HG02870 (cell line): ENCODE data around the gene EDDM3A.
"Not testable (repeated sequence)": the region's sequence is repeated elsewhere in the genome, so short reads cannot be mapped to it uniquely, and the experiment has no call there.

ENCODE experiments used
- ATAC-seq: cut with Tn5 transposase; IDR thresholded peaks from one replicate; pipeline ENCODE4 v1.9.1; 2021; ENCODE audit warnings: mild to moderate bottlenecking, moderate library complexity; ENCODE audit not compliant: unreplicated experiment

EDDM3A gene, protein sequence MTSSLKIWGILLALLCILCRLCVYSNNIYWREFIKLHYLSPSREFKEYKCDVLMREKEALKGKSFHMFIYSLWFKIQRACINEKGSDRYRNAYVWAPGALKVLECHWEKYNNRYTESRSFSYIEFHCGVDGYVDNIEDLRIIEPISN

GRCh38 chr14:20745571-20746358 lies at the start of gene EDDM3A:
EDDM3A (plus strand) TSS chr14:20745887; CDS start chr14:20747581, 1,694 bp downstream.
- ATAC-seq, result no peak

DNA sequence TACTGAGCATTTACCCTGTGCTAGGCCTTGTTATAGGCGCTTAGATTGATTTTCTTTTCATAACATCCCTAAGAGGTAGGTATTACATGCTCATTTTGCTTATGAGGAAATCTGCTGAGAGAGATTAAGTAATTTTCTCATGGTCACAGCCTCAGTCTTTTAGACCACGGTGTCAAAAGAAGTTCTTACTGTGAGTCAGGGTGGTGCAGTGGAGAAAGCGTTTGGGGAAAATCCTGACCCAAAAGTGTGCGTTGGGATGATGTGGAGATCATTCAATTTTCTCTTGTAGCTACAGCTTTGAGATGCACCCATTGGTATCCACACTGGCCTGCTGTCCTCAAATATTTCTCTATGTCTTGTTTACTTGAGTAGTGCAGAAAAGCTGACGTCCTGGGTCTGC lies 48.9 kb upstream of the EDDM3A start:
- ATAC-seq, result no peak

- no peak for ATAC-seq
Measured at GRCh38 chr14:20697273-20698017, 48.2 kb upstream of the EDDM3A start.

DNA sequence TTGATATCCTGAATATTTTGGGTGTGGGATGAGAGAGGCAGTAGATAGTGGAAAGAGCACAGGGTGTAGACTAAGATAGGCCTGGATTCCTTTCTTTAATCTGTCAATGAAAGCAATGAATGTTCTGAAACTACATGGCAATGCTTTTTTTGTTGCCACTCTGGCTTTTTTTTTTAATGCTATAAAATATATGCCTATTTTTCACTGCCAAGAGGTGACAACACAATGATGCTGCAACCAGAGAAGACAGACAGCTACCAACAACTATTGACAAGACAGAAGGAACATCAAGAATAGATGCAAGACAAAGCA lies 47.7 kb upstream of the EDDM3A start:
- ATAC-seq, result no peak

- no peak for ATAC-seq
Measured at GRCh38 chr14:20698934-20699333, 46.8 kb upstream of the EDDM3A start.

DNA sequence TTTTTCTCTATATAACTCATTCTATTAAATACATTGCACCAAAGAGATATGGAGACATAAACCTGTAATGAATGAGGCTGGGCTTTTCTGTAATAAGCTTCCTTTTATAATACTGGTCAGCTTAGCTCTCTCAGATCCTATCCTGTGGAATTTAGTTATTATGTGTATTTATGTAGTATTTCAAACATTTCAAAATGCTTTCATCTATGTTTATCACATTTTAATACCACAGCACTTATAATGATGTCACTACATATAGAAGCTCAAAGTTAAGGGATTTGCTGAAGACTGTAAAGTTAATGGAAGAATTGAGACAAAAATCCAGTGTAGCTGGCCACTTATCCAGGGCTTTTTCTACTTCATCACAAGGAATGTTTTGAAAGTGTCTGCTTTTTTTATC lies 45.8 kb upstream of the EDDM3A start:
- no peak for ATAC-seq

- ATAC-seq, result not testable (repeated sequence)
Measured at GRCh38 chr14:20700965-20701364, 44.7 kb upstream of the EDDM3A start.

DNA sequence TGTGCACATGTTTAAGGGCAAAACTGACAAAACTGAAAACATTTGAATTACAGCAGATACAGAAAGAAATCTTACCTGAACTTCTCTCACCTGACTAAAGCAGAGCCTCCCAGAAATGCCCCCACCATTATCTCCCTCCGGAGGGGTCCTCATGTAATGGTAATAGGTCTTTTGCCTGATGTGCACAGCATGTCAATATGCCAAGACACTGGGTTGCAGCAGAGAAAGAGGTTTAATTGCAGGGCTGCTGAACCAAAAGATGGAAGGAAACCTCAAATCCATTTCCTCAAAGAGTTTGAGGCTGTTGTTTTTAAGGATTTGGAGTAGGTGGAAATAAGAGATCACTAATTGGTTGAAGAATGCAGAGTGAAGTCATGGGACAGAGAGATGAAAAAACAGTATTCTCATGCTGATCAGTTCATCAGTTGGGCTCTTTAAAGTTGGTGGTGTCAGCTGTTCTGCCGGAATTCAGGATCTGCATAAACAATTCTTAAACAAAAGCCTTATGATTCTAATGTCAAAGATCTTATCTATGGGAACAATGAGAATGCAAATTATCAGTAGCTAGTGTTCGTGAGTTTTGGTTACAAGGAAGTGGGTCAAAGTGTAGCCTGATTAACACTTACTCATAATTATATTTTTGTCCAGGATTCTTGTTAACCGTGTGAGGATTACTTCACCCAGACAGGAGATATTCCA lies 38.9 kb upstream of the EDDM3A start:
- ATAC-seq, result no peak

GRCh38 chr14:20707622-20708021 lies 38.1 kb upstream of the EDDM3A start:
- ATAC-seq, result no peak

- ATAC-seq, result no peak
Measured at GRCh38 chr14:20711261-20711660, 34.4 kb upstream of the EDDM3A start.

DNA sequence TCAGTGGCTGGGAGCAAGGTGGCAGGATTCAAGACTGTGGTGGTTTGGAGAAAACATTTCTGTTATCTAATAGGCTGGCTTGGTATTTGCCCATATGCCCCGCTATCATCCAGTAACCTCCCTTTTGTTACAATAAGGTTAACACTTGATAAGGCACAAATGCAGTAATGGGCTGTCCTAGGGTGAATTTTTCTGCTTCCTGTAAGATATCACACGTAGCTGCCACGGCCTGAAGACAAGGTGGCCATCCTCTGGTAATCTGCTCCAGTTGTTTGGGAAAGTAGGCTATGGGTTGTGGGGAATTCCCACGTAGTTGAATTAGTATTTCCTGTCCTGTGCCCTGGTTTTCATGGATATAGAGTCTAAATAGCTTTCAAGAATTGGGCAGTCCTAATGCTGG lies 34.0 kb upstream of the EDDM3A start:
- ATAC-seq, result no peak

DNA sequence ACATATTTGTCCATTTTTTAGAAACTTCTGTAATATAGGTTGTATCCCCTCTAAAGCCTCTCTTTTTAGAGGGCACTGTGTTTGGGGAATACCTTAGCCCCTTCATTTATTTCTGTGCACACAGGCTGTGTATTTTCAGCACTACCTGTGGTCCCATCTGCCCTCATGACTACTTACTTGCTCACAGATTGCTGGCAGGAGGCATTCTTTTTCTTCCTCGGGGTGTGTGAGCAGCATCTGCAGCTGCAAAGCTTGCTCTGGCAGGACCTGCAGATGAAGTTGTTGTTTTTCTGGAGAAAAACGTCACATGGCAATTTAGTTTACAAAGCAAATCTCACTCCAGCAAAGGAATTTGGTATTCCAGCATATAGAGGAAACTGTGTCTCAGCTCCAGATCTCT lies 32.8 kb upstream of the EDDM3A start:
- no peak for ATAC-seq

GRCh38 chr14:20714593-20715250 lies 31.0 kb upstream of the EDDM3A start:
- no peak for ATAC-seq

- ATAC-seq, result no peak
Measured at GRCh38 chr14:20719777-20720176, 25.9 kb upstream of the EDDM3A start.

- no peak for ATAC-seq
Measured at GRCh38 chr14:20720741-20721140, 24.9 kb upstream of the EDDM3A start.

DNA sequence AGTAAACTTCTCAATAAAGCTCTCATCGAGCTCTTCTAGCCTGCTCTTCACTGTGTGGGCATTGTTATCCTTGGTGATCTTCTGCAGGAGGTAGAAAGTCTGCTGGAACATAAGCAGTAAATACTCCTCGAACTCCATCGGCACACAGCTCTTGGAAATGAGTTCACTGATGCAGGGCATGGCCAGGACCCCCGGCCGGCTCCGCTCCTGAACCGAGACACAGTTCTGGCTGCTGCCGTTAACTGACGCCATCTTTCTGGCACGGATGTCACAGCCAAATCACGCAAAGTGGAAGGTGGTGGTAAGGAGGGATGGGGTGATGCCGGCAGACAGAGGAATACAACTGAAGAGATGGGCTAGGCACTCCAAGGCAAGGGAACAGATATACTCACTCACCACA lies 23.7 kb upstream of the EDDM3A start:
- no peak for ATAC-seq

- ATAC-seq, result no peak
Measured at GRCh38 chr14:20723488-20723887, 22.2 kb upstream of the EDDM3A start.

DNA sequence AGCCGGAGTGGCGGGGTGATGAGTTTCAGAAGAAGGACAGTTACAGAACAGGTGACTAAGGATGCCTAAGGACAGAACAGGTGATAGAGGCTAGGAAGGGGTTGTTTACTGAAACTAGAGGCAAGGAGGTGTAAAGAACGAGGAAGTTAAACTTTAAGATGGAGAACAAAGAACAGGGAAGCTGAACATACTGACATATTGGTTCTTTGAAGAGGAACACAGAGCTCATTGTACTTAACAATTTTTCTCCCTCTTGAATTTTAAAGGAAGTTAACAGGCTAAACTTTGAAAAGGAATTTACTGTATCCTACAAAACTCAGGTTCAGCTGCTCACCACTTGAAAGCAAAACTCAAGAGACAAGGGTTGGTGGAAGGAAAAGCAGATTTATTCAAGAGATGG lies 19.6 kb upstream of the EDDM3A start:
- ATAC-seq, result not testable (repeated sequence)

DNA sequence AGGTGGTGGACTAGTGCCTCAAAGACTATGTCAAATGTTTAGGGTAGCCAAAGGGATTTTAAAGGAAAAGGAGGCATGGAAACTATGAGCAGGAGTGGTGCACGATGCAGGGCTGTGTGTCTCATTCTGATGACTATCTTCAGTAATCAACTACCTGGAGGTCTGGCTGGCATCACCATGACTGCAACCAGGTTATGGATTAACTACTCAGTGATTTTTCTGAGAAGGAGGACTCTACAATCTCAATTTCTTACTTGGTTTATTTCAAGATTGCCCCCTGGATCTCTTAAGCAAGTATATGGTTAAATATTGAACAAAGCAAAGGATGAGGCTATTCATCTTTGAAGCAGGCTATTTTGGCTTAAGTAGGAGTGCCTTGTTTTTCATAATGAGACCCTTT lies 19.2 kb upstream of the EDDM3A start:
- ATAC-seq, result no peak

DNA sequence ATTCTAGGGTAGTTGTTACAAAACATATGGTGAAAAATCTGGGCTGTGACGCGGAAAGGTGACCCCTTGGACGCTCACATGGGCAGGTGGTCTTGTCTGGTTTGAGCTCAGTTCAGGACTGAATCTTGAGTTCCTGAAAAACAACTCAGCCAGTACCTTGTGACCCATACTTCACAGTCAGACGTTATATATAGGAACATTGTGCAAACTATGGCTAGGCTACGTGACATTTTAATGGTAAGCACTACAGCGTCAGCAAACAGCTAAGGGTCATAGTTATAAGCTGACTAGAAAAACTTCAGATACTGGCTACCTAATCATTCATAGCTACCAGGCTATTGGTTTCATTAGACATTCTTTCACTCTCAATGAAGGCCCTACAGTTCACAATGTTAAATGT lies 14.8 kb upstream of the EDDM3A start:
- no peak for ATAC-seq

DNA sequence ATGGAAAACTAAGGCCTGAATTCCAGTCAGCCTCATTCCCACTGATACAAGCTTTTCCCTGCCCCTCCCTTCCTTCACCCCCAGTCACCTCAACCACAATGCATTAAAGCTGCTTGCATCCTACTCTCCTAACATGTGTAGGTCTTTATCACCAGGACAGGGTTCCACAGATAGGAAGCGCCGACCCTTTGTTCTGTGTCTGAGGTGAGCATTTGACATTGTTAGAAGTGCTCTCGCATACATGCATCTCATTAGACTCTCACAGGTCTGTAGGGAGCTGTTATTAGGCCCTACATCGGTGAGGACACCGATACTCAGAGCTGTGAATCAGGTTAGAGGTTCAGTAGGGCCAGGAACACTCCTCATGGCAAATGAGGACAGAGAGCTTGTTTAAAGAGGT lies 13.2 kb upstream of the EDDM3A start:
- ATAC-seq, result no peak
